GM21723 (cell line): ENCODE measurements around the gene FLT3LG.

Source experiments
- ATAC-seq: cut with Tn5 transposase; IDR thresholded peaks from one replicate; pipeline ENCODE4 v1.9.1; 2021; ENCODE audit warnings: mild to moderate bottlenecking, moderate library complexity; ENCODE audit not compliant: unreplicated experiment

FLT3LG gene

GRCh38 chr19:49473868-49474541 lies at the start of gene FLT3LG:
FLT3LG (plus strand) TSS chr19:49474215; CDS start chr19:49474640, 425 bp downstream.
- ATAC-seq: peak; percentile 48

DNA sequence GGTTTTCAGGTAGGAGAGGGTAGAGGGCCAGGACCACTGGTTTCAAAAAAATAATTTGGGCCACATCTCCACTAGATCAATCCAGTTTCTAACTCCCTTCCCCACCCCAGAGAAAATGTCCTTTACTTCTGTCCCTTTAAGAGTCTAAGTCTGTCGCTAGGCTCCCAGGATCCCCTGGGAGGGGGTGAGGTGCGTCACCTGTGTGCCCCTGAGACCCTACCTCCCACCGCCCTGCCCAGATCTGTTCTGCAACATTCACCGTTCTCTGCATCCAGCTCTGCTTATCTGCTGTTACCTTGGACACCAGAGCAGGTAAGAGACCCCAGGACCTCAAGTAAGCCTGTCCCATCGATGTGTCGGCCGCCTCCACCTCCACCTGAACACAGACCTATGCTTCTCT lies 48.8 kb upstream of the FLT3LG start, which contains the start of gene GFY:
Gene GFY, plus strand, starts transcription at position 211 of the 400 bp plus-strand sequence. CDS start 1,043 bp downstream, outside the sequence.
- no peak for ATAC-seq

- ATAC-seq: no peak
Observed at GRCh38 chr19:49425922-49426592, 48.0 kb upstream of the FLT3LG start.

DNA sequence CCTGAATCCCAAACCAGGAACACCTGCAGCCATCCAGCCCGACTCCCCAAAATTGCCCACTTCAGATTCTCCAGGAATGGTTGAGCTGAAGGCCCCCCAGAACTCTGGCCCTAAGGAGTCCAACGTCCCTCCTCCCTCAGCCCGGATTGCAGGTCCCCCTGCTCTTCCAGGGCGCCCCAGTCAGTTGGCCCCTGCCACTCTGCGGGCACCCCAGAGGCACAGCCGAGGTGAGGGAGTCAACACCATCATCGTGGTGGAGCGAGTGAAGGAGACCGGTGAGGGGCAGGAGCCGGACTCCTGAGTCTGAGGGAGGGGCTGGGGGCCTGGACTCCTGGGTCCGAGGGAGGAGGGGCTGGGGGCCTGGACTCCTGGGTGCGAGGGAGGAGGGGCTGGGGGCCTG lies 46.7 kb upstream of the FLT3LG start:
- ATAC-seq: no peak

GRCh38 chr19:49427855-49428546 lies 46.0 kb upstream of the FLT3LG start:
- no peak for ATAC-seq

DNA sequence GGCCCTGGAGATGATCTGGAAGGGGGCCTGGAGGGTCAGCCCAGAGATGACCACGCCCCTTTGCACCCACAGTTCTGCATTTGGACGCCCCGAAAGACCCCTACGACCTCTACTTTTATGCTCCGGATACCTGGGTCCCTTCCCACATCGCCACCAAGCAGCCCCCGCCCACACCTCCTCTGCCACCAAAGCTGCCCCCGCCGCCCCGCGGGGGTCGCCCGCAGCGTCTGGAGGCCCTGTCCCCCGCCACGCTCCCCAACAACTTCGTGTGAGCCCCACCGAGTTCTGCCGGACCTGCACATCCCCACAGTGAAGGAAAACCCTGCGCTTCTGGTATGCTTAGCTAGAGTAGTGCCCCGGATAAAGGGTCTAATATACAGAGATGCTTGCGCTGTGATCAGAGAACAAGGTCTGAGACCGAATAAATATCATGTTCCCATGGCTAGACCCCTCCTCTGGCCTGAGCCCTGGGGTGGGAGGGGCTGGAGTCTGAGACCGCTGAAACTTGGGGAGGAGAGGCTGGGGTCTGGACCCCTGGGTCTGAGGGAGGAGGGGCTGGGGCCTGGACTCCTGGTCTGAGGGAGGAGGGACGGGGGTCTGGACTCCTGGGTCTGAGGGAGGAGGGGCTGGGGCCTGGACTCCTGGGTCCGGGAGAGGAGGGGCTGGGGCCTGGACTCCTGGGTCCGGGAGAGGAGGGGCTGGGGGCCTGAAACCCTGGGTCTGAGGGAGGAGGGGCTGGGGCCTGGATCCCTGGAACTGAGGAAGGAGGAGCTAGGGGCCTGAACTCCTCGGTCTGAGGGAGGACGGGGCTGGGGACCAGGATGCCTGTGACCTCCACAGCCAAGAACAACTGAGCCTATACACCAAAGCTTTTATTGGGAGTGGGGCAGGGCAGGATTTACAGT lies 45.2 kb upstream of the FLT3LG start:
- ATAC-seq: no peak

DNA sequence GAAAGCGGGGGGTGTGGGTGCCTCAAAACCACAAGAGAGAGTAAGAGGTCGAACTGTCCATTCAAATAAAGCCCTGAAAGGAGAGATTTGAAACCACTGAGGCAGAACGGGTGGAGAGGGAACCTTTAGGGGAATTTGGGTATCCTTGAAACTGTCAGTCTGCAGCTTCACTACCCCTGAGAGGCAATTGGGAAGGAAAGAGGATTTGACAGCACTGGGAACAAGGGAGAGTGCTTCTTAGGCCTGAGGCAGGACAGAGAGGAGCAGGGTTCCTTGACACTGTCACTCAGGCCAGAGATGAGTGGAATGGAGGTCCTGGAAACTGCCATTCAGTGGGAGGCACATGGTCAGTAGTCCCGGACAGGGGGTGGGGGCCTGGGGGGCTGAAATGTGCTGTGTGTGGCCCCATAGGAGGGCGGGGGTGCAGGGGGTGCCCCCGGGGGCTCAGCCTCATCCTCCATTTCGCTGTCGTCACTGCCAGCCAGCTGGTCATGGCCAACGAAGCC lies 43.8 kb upstream of the FLT3LG start:
- ATAC-seq: no peak

DNA sequence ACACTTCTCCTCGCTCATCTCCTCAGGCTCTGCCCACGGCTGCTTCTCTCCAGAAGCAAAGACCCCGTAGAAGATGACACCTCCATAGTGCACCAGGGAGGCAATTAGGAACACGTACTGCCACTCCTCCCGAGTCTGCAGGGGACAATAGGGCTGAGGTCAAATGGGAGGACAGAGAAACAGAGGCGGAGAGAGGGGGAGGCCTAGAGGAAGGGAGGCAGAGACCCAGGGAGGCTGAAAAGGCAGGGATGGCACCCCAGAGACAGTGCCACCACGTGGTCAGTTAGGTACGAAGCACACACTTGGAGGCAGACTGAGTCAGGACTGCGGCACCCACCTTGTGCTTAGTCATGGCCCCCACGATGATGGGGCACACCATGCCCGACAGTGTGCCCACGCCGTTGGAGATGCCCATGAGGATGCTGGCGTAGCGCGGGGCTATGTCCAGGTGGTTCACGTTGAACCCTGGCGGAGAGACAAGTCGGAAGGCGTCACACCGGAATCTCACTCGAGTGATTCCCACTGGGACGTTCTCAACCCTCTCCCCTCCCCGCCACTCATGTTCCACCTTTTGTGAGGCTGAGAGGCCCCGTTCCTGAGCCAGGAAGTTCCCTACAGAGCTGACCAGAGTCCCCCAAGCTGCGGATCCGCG lies 43.2 kb upstream of the FLT3LG start:
- ATAC-seq: no peak

GRCh38 chr19:49431330-49431749 lies 42.7 kb upstream of the FLT3LG start:
- ATAC-seq: no peak

- ATAC-seq: no peak
Observed at GRCh38 chr19:49432141-49433073, 41.6 kb upstream of the FLT3LG start.

DNA sequence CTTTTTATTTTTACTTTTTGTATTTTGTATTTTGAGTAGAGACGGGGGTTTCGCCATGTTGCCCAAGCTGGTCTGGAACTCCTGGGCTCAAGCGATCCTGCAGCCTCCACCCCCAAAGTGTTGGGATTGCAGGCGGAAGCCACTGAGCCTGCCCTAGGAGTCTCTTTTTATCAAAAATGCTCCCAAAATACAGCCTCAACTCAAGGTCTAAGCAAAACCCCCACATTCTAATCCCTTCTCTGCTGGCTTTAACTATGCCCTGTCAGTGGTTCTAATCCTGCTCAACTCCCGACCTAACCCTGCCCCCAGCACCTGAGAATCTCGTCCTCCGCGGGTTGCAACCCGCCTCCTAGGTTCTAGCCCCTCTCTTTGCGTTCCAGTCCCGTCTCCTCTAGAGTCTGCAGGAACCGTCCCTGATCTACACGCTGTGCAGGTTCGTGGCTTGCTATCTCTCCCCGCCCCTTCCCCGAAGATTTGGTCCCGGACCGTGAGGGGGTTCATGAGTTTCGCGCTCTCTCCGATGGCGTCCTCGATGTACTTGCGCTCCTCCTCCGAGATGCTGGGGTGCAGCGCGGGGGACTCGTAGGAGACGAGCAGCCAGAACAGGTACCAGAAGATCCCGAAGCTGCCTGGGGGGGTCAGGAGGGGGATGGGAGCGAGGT lies 40.6 kb upstream of the FLT3LG start:
- no peak for ATAC-seq

- ATAC-seq: no peak
Observed at GRCh38 chr19:49434907-49435583, 39.0 kb upstream of the FLT3LG start.

GRCh38 chr19:49435670-49436069 lies 38.3 kb upstream of the FLT3LG start:
- ATAC-seq: no peak

- ATAC-seq: no peak
Observed at GRCh38 chr19:49436381-49437017, 37.5 kb upstream of the FLT3LG start.

DNA sequence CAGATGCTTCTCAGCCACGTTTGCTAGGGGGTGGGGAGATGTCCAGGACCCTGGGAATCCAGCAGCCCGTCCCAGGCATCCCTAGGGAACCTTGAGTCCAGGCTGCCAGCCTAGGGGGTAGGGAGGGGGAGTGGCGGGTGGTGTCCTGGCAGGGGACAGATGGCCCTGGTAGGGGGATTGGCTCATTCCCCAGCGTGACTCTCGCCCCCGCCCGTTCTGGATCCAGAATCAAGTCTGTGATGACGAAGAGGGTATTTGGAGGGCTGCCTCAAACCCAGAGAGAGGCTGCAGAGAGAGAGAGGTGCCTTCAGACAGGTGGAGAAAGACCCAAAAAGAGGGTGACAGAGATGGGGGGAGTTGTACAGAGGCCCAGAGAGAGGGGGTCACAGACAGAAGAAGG lies 36.8 kb upstream of the FLT3LG start:
- ATAC-seq: no peak

GRCh38 chr19:49438261-49438660 lies 35.8 kb upstream of the FLT3LG start:
- ATAC-seq: no peak

DNA sequence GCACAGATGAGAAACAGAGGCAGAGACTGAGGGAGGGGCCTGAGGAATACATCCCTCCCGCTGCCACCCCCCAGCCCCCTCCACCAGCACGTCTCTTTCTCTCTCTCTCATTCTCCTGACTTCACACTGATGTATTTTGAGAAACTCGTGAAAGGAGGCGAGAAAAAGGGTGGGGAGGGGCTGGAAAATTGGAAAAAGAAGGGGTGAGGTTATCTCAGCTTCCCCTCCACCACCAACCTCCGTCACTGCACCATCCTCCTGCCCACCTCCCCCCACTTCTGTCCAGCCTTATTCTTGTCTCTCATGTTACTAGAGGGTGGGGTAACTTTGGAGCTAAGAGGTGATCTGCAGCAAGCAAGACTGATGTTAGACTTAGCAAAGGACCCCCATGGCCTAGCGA lies 34.2 kb upstream of the FLT3LG start:
- no peak for ATAC-seq
